Naive B cell (primary cell): Measurements from ENCODE around the gene B2M. TPM values are rescaled to one million over a fixed set of nuclear protein-coding genes. Genes with fewer than 3 reads are reported as not detected.
"Not testable (repeated sequence)": the region's sequence is repeated elsewhere in the genome, so short reads cannot be mapped to it uniquely, and the experiment has no call there.

ENCODE experiments used
- ATAC-seq, 2 donors: fragments of 150-1000 bp; cut with Tn5 transposase; 2 replicates each; pipeline ENCODE4 v1.10.0; 2021; ENCODE audit warnings: low read depth in 2 of 2, mild to moderate bottlenecking in 2 of 2, moderate library complexity in 2 of 2
- DNase-seq: peaks from one replicate; pipeline ENCODE4 v3.0.0; 2022
- H3K27ac Mint-ChIP-seq, 6 donors: one replicate each; pipeline ENCODE4 v1.8.0; 2020 to 2022; ENCODE audit warnings: mild to moderate bottlenecking in 6 of 6, mixed read lengths in 6 of 6, moderate library complexity in 5 of 6, inconsistent platforms in 2 of 6
- H3K27me3 Mint-ChIP-seq, 3 donors: one replicate each; pipeline ENCODE4 v1.8.0; 2021 to 2022; ENCODE audit warnings: mixed read lengths in 3 of 3, mild to moderate bottlenecking in 1 of 3
- H3K36me3 Mint-ChIP-seq, 2 donors: one replicate each; pipeline ENCODE4 v1.8.0; 2020 to 2022; ENCODE audit warnings: mixed read lengths in 2 of 2, inconsistent platforms in 1 of 2, mild to moderate bottlenecking in 1 of 2
- H3K4me1 Mint-ChIP-seq, 3 donors: one replicate each; pipeline ENCODE4 v1.8.0; 2020 to 2022; ENCODE audit warnings: mixed read lengths in 3 of 3, inconsistent platforms in 1 of 3, mild to moderate bottlenecking in 1 of 3, moderate library complexity in 1 of 3
- H3K4me3 Mint-ChIP-seq, 8 donors: one replicate each; pipeline ENCODE4 v1.8.0; 2020 to 2022; ENCODE audit warnings: mild to moderate bottlenecking in 8 of 8, mixed read lengths in 8 of 8, moderate library complexity in 8 of 8, inconsistent platforms in 2 of 8
- H3K9me3 Mint-ChIP-seq, 7 donors: one replicate each; pipeline ENCODE4 v1.8.0; 2020 to 2022; ENCODE audit warnings: mixed read lengths in 7 of 7, mild to moderate bottlenecking in 5 of 7, inconsistent platforms in 2 of 7, moderate library complexity in 1 of 7
- polyA plus RNA-seq, 6 donors: library from polyadenylated mRNA; unstranded; fragments of 300-500 nt; fragmentation: Illumina TruSeq; gene quantifications; one replicate each; pipeline ENCODE4 v1.2.3, GENCODE V29; 2021; ENCODE audit warnings: low read depth in 6 of 6

B2M gene
- polyA plus RNA-seq, 6 donors from 2014 or later, result 15,630 to 30,116 (median 21,556) TPM

GRCh38 chr15:44682211-44682610 lies 29.1 kb upstream of the B2M start:
- peaks cover 20 to 34% of the 10 kb centered on the region in 2 donors for H3K36me3 Mint-ChIP-seq

GRCh38 chr15:44682809-44683682 lies 28.3 kb upstream of the B2M start:
- Mint-ChIP-seq H3K9me3 (peaks cover 11 to 47% (median 28%) of the 10 kb centered on the region in 7 donors), H3K4me1 (peaks cover 58 to 86% (median 73%) of the 10 kb centered on the region in 3 donors), H3K36me3 (peaks cover 25 to 34% of the 10 kb centered on the region in 2 donors), H3K4me3 (peak overlapping the region; percentile 59 to 82 (median 76)), H3K27ac (peak overlapping the region; percentile 89 to 94 (median 92))
- ATAC-seq, result peak; percentile 68 to 70
- peak; percentile 72 for DNase-seq
- H3K27me3 Mint-ChIP-seq, result not testable (repeated sequence)

More at GRCh38 chr15:44682211-44682610, 29.1 kb upstream of the B2M start:
- no peak for DNase-seq
- no peak for ATAC-seq
- Mint-ChIP-seq H3K27me3 (no peaks in the 10 kb centered on the region), H3K4me3 (peak overlapping the region; percentile 36 to 82 (median 76)), H3K4me1 (peaks cover 56 to 87% (median 76%) of the 10 kb centered on the region in 3 donors), H3K9me3 (peaks cover 11 to 40% (median 28%) of the 10 kb centered on the region in 7 donors), H3K27ac (peak overlapping the region in 5 of 6 donors; percentile 89 to 94 (median 92))

- DNase-seq, H3K4me3 Mint-ChIP-seq, H3K27me3 Mint-ChIP-seq, ATAC-seq: not testable (repeated sequence)
- peaks cover 5 to 39% (median 19%) of the 10 kb centered on the region in 7 donors for H3K9me3 Mint-ChIP-seq
- H3K27ac Mint-ChIP-seq, result peak overlapping the region in 1 of 6 donors; percentile 47
- H3K36me3 Mint-ChIP-seq, result peaks cover 16 to 17% of the 10 kb centered on the region in 2 donors
- H3K4me1 Mint-ChIP-seq, result peaks cover 17 to 36% (median 31%) of the 10 kb centered on the region in 3 donors
These were observed 22.0 kb upstream of the B2M start for GRCh38 chr15:44689318-44689717.

GRCh38 chr15:44690245-44690644 lies 21.1 kb upstream of the B2M start:
- DNase-seq, ATAC-seq, H3K27me3 Mint-ChIP-seq: not testable (repeated sequence)
- Mint-ChIP-seq H3K9me3 (peaks cover 3 to 32% (median 14%) of the 10 kb centered on the region in 7 donors), H3K4me3 (peak overlapping the region in 1 of 8 donors; percentile 21), H3K4me1 (peaks cover 14 to 32% (median 32%) of the 10 kb centered on the region in 3 donors), H3K27ac (peak overlapping the region in 1 of 6 donors; percentile 67), H3K36me3 (peaks cover 13% of the 10 kb centered on the region in 2 donors)

- Mint-ChIP-seq H3K36me3 (peaks cover 0 to 2% of the 10 kb centered on the region in 2 donors), H3K4me1 (peaks cover 8 to 31% (median 15%) of the 10 kb centered on the region in 3 donors)
- no peak for DNase-seq
These were observed 18.7 kb upstream of the B2M start for GRCh38 chr15:44692659-44693058.

GRCh38 chr15:44694416-44694815 lies 16.9 kb upstream of the B2M start:
- Mint-ChIP-seq H3K36me3 (no peaks in the 10 kb centered on the region), H3K4me1 (peaks cover 7 to 30% (median 16%) of the 10 kb centered on the region in 3 donors), H3K4me3 (no peak overlapping the region), H3K9me3 (peaks cover 0 to 2% (median under 1%) of the 10 kb centered on the region in 7 donors), H3K27ac (peak overlapping the region in 2 of 6 donors; percentile 49 to 85), H3K27me3 (no peaks in the 10 kb centered on the region)
- ATAC-seq, result no peak
- no peak for DNase-seq

More at GRCh38 chr15:44692659-44693058, 18.7 kb upstream of the B2M start:
- H3K27me3 Mint-ChIP-seq, result no peaks in the 10 kb centered on the region
- ATAC-seq, result no peak
- peak overlapping the region in 1 of 8 donors; percentile 10 for H3K4me3 Mint-ChIP-seq
- peak overlapping the region in 1 of 6 donors; percentile 71 for H3K27ac Mint-ChIP-seq
- H3K9me3 Mint-ChIP-seq, result peaks cover 0 to 14% (median 7%) of the 10 kb centered on the region in 7 donors

GRCh38 chr15:44695294-44695693 lies 16.0 kb upstream of the B2M start:
- Mint-ChIP-seq H3K36me3 (no peaks in the 10 kb centered on the region), H3K9me3 (peaks cover 0 to 1% (median 0%) of the 10 kb centered on the region in 7 donors), H3K4me1 (peaks cover 7 to 30% (median 15%) of the 10 kb centered on the region in 3 donors), H3K27ac (peak overlapping the region in 1 of 6 donors; percentile 8), H3K27me3 (no peaks in the 10 kb centered on the region), H3K4me3 (no peak overlapping the region)
- ATAC-seq (no peak), DNase-seq (no peak)

GRCh38 chr15:44697014-44697413 lies 14.3 kb upstream of the B2M start:
- Mint-ChIP-seq H3K9me3 (peaks cover 0 to 6% (median 1%) of the 10 kb centered on the region in 7 donors), H3K27ac (peak overlapping the region in 2 of 6 donors; percentile 16 to 27), H3K4me1 (peaks cover 8 to 30% (median 17%) of the 10 kb centered on the region in 3 donors), H3K36me3 (peaks cover 0 to 5% of the 10 kb centered on the region in 2 donors), H3K4me3 (no peak overlapping the region), H3K27me3 (no peaks in the 10 kb centered on the region)
- DNase-seq (no peak), ATAC-seq (no peak)

GRCh38 chr15:44698641-44699040 lies 12.7 kb upstream of the B2M start:
- no peak overlapping the region for H3K27ac Mint-ChIP-seq
- no peak for ATAC-seq
- H3K4me3 Mint-ChIP-seq, result no peak overlapping the region

GRCh38 chr15:44700676-44701075 lies 10.6 kb upstream of the B2M start:
- H3K4me3 Mint-ChIP-seq, H3K27ac Mint-ChIP-seq, DNase-seq, ATAC-seq, H3K27me3 Mint-ChIP-seq: not testable (repeated sequence)
- peaks cover 0 to 13% (median 5%) of the 10 kb centered on the region in 7 donors for H3K9me3 Mint-ChIP-seq
- H3K36me3 Mint-ChIP-seq, result peaks cover 0 to 11% of the 10 kb centered on the region in 2 donors
- peaks cover 13 to 22% (median 17%) of the 10 kb centered on the region in 3 donors for H3K4me1 Mint-ChIP-seq

More at GRCh38 chr15:44698641-44699040, 12.7 kb upstream of the B2M start:
- H3K36me3 Mint-ChIP-seq, result peaks cover 0 to 5% of the 10 kb centered on the region in 2 donors
- peaks cover 16 to 30% (median 17%) of the 10 kb centered on the region in 3 donors for H3K4me1 Mint-ChIP-seq
- no peaks in the 10 kb centered on the region for H3K27me3 Mint-ChIP-seq
- H3K9me3 Mint-ChIP-seq, result peaks cover 0 to 10% (median 3%) of the 10 kb centered on the region in 7 donors
- DNase-seq, result no peak

GRCh38 chr15:44705986-44706385 lies 5.3 kb upstream of the B2M start:
- Mint-ChIP-seq H3K4me1 (peaks cover 21 to 37% (median 33%) of the 10 kb centered on the region in 3 donors), H3K36me3 (peaks cover 11 to 12% of the 10 kb centered on the region in 2 donors), H3K27ac (no peak overlapping the region), H3K4me3 (no peak overlapping the region), H3K9me3 (peaks cover 0 to 13% (median 4%) of the 10 kb centered on the region in 7 donors), H3K27me3 (no peaks in the 10 kb centered on the region)
- DNase-seq (no peak), ATAC-seq (no peak)

- Mint-ChIP-seq H3K4me3 (no peak overlapping the region), H3K27ac (no peak overlapping the region), H3K36me3 (peaks cover 14 to 15% of the 10 kb centered on the region in 2 donors), H3K4me1 (peaks cover 24 to 37% (median 37%) of the 10 kb centered on the region in 3 donors), H3K27me3 (no peaks in the 10 kb centered on the region), H3K9me3 (peaks cover 0 to 13% (median 4%) of the 10 kb centered on the region in 7 donors)
- DNase-seq (no peak), ATAC-seq (no peak)
These were observed 4.9 kb upstream of the B2M start for GRCh38 chr15:44706401-44706800.

- DNase-seq (no peak), ATAC-seq (no peak)
- H3K27me3 Mint-ChIP-seq, result no peaks in the 10 kb centered on the region
- H3K27ac Mint-ChIP-seq, result peak overlapping the region in 1 of 6 donors; percentile 81
- H3K4me3 Mint-ChIP-seq, result peak overlapping the region in 1 of 8 donors; percentile 10
- H3K9me3 Mint-ChIP-seq, result peaks cover 0 to 7% (median 3%) of the 10 kb centered on the region in 7 donors
- H3K36me3 Mint-ChIP-seq, result peaks cover 17 to 22% of the 10 kb centered on the region in 2 donors
- H3K4me1 Mint-ChIP-seq, result peaks cover 25 to 41% (median 32%) of the 10 kb centered on the region in 3 donors
These were observed 4.2 kb upstream of the B2M start for GRCh38 chr15:44706946-44707636.
